Activated CD4-positive, alpha-beta T cell treated with anti-CD3 and anti-CD28 coated beads, Interleukin-2, Interleukin-6, amounts not matched to agents 100 ng/mL and 50 ng/mL, durations not matched to agents 16 hours and 8 hours (primary cell): ENCODE data around the gene CTBP2.
"Not testable (repeated sequence)": the region's sequence is repeated elsewhere in the genome, so short reads cannot be mapped to it uniquely, and the experiment has no call there.

ENCODE experiments used
- DNase-seq: peaks from one replicate; pipeline ENCODE4 v3.0.0-alpha.2; 2020

Gene CTBP2

DNA sequence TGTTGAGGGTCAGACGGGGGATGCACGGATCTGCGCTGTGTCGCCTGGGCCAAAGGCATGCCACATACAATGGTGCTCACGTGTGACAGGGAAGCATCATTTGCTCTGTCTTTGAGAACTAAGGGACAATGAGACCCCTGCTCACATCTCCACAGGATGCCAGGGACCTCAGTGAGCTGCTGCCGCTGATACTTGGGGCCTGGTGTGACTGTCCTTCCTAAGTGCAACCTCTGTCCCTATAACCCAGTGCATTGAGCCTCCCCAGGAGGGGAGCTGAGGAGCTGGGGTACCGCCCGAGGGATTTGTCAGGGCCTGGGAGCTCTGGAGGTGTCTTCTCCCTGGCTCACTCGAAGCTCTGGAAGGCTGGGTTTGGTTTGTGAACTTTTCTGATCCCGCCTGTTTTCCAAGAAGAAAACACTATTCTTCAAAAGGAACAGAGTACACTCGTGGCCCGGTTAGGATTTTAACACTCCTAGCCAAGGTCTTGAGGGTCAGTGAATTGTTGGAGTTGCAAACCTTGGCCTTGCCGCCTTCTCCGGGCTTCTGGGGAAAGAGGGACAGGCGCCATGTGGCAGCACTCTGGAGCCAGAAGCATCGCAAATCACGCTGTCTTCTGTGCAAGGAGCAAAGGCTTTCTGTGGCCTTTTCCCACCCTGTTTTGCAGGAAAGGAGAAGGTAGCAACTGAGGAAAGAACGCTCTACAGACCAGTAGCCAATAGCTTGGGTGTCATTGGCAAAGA, 26.2 kb upstream of the CTBP2 start:
- DNase-seq, result no peak

DNA sequence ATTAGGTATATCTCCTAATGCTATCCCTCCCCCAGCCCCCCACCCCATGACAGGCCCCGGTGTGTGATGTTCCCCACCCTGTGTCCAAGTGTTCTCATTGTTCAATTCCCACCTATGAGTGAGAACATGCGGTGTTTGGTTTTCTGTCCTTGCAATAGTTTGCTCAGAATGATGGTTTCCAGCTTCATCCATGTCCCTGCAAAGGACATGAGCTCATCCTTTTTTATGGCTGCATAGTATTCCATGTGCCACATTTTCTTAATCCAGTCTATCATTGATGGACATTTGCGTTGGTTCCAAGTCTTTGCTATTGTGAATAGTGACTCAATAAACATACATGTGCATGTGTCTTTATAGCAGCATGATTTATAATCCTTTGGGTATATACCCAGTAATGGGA, 18.7 kb upstream of the CTBP2 start:
- DNase-seq, result not testable (repeated sequence)

DNA sequence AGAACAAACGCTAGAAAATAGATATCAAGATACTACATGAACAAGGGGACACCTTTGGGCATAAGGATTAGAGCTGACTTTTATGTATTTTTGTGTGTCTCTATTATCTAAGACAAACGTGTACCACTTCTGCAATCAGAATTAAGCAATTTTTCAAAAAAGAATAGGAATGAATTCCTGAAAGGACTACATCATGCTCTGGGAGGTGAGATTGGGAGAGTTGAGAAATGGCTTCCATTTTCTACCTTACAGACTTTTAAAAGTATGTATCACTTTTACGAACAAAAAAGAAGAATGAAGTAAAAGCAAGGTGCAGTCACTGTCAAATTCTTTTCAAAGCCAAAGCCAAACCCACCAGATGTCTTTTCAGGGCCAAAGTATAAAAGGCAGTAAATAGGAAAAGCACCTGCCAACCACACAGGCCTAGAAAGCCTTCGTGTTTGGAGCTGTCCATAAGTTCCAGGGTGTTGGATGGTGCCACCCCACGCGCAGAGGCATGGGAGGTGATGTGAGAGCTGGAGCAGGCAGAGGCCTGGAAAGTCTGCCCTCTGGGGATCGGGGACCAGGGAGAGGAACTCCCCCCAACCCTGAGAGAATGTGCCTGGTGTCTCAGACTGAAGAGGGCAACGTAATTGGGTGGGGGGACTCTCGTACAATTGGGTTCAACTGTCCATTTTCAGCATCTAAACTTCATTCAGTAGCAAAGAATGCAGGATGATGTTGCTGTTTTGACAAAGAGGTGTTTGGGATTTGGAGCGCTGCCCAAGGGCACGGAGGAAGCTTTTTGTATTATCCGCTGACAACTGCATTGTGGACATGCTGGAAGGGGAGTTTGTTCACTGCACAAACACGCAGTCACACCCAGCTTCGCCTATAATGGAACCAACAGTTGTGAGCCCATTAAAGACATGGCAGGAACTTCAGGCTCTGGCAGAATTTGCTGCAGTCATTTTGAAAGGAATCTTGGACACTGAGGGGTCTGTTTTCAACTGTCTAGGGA, 17.6 kb upstream of the CTBP2 start:
- no peak for DNase-seq

DNA sequence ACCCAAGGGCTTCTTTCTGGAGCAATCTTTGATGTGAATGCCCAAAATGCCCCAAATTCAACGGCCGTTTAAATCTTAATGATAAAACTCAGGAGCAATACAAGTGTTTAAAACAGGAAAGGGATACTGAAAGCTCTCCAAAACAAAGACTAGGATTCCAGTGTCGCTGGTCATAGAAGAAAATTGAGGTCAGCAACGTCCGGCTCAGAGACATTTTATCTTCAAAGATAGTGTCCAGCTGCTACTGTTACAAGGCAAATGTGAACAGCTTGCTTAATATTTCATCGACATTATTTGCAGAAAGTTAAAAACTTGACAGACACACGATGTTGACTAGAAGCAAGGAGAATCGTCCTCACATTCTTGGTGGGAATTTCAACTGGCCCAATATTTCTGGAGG, 15.4 kb upstream of the CTBP2 start:
- DNase-seq, result no peak

DNA sequence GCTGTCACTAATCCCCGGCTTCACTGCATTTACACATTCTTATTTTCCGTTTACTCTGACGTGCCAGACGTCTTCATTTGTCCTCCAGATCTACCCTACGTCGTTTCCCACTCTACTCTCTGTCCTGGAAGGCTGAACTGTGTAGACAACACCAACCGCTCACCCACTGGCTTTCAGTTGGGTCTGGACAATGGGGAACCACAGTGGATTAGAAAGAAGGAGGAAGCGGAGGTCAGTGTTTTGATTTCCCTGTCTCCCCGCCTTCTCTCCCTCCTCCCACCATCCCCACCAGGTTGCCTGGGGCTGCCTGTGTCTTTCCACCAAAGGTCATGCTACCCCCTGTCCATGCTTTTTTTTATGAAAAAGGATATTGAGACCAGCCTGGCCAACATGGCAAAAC, 14.0 kb upstream of the CTBP2 start:
- no peak for DNase-seq

DNA sequence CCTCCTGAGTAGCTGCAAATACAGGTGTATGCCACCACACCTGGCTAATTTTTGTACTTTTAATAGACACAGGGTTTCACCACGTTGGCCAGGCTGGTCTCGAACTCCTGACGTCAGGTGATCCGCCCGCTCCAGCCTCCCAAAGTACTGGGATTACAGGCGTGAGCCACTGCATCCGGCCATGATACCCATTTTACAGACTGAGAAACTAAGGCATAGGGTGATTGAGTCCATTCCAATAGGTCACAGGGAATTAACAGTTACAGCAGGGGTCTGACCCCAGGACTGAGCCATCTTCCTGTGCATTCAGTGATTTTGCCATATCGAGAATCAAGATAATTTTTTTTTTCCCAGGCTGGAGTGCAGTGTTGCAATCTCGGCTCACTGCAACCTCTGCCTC, 12.3 kb upstream of the CTBP2 start:
- DNase-seq, result no peak

DNA sequence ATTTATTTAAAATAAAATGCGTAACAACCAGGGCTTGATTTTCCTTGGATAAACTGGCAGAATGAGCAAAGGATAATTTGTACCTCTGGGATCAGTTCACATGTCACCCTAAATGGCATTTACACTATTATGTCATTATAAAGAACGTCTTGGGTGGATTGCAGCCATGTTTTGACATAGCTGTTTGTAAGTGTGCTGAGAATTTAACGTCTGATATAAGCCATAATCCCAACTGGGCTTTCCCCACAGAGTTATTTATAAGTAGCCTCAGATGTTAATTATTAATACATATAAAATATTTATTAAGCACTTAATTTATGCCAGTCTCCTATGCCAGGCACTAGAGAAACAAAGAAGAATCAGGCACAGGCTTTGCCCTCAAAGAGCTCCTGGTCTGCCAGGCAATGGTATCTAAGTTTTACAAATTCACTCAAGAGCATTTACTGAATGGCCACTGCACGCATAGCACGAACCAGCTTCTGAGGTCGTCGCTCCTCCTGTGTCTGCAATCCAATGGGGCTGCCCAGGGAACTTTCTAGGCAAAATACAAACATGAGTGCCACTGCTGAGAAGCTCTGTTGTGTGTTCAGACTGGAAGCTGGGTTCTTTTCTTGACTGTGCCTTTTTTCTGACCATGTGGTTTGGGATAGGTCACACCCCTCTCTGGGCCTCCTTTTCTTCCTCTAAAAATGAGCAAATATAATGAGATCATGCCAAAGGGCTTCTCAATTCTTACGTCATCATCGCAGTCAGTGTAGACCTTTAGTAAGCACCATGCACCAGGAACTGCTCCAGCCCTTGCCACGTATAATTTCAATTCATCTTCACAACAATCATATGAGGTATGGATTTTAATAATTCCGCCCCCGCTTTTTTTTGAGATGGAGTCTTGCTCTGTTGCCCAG, 11.3 kb upstream of the CTBP2 start:
- no peak for DNase-seq

DNA sequence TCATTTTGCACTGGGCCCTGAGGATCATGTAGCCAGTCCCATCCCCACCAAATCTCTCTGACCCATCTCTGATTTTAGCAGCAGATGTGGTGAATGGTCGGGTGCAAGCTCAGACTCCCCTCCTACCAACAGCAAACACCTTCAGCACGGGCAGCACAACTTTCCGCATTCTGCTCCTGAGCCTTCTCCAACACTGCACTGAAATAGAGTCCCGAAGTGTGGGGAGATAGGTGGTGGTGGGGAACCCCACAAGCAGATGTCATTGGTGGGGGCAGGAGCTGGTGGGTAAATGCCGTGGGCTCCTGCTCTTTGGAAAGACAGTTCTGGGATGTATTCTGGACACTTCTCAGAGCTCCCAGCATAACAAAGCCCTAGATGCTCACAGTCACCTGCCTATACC, 9.6 kb upstream of the CTBP2 start:
- DNase-seq, result no peak

DNA sequence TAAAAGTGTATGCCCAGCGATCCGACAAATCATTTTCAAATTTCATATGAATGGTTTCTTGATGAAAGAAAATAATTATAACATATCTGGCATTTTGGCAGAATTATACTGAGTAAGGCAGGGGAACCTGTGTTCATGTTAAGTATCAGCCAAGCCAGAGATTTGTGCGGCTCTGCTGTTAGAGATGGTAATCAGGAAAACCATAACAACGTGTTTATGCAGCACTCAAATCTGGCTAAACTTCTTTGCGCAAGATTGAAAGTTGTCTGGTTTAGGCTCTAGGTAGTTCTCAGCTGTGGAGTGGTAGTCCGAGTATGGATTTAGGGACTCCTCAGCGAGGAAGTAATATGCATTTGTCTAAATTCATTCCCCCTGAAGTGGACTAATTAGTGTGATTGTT, 8.9 kb upstream of the CTBP2 start:
- DNase-seq, result no peak

DNA sequence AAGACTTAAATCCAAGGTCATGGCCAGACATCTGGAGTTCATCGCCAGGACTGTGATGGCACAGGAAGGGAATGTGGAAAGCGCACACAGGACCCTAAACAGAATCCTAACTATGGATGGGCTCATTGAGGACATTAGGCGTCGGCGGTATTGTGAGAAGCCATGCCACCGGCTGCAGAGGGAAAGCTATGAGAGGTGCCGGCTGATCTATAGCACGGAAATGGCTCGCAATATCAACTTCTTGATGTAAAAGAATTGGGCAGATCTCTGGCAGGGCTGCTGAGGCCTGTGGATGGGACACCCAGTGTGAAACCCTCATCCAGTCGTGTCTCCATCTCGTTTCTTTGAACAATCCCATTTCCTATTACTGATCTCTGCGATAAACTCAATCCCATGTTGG, 6.3 kb upstream of the CTBP2 start:
- DNase-seq, result no peak

DNA sequence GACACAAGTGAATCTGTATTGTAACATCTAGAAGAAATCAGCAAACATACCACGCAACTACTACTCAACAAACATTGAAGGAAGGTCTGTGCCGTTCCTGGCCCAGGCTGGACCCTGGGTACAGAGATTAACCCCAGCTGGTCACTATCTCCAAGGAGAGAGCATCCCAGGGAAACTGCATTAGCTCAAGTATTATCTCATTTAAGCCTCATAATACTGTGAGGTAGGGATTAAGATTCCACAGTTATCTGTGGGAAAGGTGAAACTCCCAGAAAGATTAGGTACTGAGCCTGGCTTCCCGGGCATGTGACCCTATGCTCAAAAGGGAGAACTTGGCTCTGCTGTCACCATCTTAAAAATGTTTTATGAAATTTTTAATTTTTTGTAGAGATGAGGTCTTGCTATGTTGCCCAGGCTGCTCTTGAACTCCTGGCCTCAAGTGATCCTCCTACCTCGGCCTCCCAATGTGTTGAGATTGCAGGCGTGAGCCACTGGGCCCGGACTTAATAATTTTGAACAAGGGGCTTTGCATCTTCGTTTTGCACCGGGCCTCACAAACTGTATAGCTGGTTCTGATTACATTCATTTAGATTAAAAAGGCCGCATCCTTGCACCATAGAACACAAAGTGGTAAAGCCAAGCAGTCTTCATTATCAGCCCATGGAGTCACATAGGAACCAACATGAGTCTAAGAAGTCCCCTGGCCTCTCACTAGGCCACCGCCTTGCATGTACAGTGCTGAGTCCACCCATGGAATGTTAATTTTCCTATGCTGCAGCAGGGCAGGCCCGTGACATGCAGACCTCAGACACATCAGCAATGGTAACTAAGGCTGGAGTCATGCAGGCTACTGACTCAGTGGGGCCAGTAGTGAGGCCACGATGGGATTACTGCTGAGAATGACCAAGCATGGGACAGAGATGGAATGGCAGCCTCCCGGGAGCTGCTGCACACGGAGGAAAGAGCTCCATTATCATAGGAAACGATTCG, 5.5 kb upstream of the CTBP2 start:
- DNase-seq, result no peak

DNA sequence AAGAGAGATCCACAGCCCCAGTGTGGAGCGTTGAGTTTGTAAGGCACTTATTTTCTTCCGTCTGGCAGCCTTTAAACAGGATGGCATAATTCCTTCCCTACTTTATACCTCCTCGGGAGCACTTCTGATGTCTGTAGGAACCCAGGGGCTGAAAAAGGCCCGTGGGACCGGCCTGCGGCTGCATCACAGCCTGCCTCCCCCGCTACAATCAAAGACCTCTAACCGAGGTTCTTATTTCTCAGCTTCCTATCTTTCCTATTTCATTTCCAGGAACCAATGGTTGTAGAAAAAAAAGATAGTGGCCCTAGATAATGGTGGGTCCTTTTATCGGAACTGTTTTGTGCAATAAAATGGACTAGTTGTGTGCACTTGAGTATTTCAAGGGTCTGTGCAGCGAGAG, 4.1 kb upstream of the CTBP2 start:
- DNase-seq, result no peak

DNA sequence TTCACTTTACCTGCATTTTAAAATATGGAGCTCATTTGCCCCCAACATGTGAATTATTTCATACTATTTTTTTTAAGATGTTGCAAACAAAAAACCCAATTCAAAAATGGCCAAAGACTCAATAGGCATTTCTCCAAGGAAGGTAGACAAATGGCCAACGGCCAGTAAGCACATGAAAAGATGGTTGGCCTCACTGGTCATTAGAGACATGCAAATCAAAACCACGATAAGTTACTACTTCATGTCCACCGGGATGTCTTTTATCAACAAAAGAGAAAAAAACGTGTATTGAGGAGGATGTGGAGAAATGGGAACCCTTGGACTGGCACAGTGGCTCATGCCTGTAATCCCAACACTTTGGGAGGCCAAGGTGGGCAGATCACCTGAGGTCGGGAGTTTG, 3.4 kb upstream of the CTBP2 start:
- DNase-seq, result no peak

DNA sequence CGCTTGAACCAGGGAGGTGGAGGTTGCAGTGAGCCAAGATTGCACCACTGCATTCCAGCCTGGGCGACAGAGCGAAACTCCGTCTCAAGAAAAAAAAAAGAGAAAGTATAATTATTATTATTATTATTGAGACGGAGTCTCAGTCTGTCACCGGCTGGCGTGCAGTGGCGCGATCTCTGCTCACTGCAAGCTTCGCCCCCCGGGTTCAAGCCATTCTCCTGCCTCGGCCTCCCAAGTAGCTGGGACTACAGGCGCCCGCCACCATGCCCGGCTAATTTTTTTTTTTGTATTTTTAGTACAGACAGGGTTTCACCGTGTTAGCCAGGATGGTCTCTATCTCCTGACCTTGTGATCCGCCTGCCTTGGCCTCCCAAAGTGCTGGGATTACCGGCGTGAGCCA, 2.9 kb upstream of the CTBP2 start:
- not testable (repeated sequence) for DNase-seq

DNA sequence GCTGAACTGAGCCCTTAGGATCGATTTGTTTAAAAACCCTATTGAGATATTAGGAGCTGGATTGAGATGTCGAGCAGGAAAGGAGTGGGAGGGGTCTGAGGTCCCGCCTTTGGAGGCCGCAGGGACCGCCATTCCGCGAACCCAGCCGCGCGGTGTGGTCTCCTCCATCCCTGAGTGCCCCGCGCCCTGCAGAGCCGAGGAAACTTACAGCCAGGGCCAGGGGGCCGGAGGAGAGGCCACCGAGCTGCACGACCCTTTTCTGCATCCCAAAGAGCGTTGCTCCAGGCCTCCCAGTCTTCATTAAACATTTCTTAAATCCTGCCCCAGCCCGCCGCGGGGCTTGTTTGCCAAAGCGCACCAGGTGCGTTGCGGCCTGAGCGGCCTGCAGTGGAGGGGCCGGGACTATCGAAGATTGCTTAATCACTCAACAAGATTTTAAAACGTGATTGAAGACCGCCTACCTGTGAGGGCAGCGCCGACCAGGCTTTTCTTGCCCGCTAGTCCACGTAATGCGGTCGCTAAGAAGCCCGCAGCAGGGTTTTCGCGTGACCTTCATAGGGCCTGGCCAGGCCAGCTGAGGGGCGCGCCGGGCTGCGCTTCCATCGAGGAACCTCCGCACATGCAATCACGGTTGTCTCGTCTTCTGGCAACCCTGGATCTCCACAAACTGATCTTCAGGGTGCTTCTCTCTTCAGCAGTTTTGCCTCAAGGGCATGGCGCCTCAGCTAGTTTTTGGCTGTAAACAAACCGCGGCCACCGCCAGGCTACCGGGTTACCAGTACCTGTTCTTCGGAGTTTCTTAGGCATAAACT, 2.0 kb upstream of the CTBP2 start:
- no peak for DNase-seq

DNA sequence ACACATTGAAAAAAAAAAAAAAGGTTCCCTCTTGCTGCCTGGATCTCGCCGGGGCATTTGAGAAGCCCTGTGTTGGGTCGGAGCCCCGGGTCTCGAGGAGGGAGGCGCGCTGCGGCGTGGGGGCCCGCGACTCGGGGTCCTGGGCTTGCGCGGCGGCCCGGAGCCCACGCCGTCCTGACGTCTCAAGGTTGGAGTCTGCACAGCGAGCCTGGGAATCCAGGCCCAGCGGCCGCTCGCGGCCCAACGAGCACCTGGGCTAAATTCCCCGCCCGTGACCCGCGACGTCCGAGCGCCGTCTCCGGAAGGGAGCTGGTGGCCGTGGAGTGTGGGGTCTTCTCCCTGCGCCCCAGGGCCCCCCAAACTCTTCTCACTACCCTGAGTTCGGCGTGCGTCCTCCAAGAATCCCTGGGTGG, 1.4 kb upstream of the CTBP2 start:
- DNase-seq, result no peak

DNA sequence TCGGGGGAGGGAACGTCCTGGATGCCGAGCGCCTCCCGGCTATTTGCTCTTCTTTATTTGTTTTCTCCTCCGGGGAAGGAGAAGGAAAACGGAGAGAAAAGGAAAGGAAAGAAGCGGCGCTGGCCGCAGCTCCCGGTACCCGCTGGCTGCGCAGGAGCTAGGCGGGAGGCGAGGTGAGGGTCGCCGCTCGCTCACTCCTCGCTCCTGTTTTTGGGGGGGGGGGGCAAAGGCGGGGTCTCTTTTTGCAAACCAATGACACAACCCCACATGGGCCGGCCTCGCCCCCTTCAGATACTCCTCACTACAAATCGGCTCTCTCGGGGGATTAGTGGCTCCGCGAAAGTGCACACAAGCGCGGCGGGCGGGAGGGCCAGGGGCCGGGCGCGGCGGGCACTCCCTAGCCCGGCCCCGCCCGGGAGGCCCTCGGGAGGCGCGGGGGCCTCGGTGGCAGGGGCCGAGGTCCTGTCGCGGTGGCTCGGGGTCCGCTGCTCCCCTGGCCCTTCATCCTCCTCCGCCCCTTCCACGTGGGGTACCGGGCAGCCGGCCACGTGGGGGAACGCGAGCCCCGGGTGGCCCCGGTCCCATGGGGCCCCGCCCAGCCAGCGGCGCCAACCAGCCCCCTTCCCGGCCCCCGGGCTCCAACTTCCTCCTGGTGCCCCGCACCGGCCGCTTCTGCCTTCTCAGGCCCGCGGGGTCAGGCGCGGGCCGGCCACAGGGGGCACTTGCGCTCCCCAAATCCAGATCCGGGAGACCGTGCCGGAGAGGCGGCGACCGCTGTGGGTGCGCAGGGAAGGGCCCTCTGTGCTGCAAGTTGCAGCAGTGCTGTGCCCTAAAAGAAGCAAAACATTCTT, 718 bp upstream of the CTBP2 start:
- DNase-seq, result peak; percentile 28

DNA sequence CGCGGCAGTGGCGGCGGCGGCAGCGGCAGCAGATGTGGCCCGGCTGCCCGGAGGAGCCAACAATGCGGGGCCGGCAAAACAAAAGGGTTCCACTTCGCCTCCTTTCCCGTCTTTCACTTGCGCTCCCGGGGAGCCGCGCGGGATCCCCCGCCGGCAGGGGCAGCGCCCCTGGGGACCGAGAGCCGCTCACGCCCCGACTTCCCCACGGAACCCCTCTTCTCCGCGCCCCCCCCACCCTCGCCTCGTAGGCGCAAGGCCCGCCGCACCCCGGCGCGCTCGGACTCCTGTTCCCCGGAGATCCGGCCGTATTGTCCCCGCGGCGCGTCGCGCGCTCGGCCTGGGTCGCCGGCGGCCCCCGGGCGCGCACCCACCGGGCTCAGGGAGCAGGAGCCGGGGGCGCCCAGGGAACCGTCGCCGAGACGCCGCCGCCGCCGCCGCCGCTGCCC, 854 bp downstream of the CTBP2 start:
- no peak for DNase-seq

DNA sequence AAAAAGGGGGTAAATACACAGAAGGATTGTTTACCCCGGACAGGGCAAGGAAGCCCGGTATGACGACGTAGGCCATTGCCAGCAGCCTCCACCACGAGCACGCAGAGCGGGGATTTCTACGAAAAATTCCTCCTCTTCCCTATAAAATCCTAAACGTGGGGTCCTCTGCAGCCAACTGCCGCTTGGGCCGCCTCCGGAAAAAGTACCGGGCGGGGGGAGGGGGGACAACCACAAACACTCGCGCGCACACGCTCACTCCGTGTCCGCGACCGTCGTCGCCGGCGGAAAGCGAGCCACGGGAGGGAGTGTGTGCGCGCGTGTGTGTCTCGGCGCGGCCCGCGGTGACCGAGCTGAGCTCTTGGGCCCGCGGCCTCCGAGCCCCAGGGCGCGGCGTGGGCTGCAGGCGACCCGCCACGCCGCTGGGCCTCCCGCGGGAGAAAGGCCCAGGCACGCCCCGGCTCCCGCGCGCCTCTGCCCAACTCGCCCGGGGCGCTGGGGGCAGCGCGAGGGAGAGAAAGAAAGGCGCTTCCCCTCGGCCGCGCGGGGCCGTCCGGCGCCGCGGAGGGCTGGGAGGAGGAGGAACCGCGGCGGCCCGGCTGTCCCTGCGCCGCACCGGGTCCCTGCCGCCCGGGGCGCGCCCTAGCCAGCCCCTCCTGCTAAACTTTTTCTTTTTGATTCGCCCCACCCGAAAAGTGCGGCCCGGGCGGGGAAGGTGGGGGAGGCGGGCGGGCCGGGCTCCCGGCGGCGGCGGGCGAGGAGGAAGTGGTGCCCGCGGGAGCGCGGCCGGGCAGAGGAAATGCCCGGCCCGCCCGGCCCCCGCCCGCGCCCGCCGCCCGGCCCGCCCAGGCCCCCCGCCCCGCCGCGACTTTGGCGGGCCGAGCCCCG, 1.5 kb downstream of the CTBP2 start:
- DNase-seq, result no peak
